Brain microvascular endothelial cell (primary cell): ENCODE measurements around the gene PSMB7.

Experiments used
- DNase-seq: peaks from one replicate; pipeline ENCODE4 v3.0.0-alpha.2; 2020
- H3K27ac ChIP-seq: fragments of 250-450 bp; sonication (Bioruptor Pico); 2 replicates; pipeline ENCODE4 v1.5.1; 2020; ENCODE audit warnings: mild to moderate bottlenecking, moderate library complexity
- H3K27me3 ChIP-seq: fragments of 250-450 bp; sonication (Bioruptor Pico); replicated peaks from 2 replicates; pipeline ENCODE4 v1.5.1; 2020; ENCODE audit warnings: mild to moderate bottlenecking
- H3K36me3 ChIP-seq: fragments of 250-450 bp; sonication (Bioruptor Pico); replicated peaks from 2 replicates; pipeline ENCODE4 v1.5.1; 2020; ENCODE audit warnings: mild to moderate bottlenecking
- H3K4me3 ChIP-seq: 2 replicates; pipeline ENCODE4 v1.5.1; 2011; ENCODE audit warnings: low read depth, mild to moderate bottlenecking, control low read depth, low read length, moderate library complexity
- in situ Hi-C: cut with HindIII; loops from 2 replicates; pipeline ENCODE4 v1.10.0; 2017; ENCODE audit warnings: low sequenced_read_pairs, low pct_ligation_motif_present
- TF ChIP-seq, protein P1 (sequence below): IDR thresholded peaks from 2 replicates; pipeline ENCODE4 v1.5.1; 2011; ENCODE audit warnings: low read depth, mild to moderate bottlenecking, moderate library complexity, low read length, control low read depth, inconsistent platforms; ENCODE audit errors: missing control alignments

PSMB7 gene

DNA sequence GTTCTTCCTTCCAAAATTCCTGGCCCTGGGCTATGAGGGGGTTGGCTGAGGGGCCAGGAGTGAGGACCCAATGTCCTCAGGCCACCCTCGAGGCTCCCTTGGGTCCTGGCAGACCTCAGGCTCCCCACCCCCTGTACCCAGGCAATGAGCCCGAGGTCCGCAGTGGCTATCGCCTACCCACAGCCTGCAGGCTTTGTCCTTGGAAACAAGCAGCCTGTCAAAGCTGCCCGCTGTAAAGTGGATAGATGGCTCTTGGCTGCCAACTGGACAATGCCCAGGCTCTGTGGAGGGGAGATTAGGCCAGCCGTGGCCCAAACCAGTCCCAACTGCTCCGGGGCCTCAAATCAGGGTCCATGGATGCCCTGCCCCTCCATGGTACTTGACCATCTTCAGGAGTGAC lies 32.8 kb upstream of the PSMB7 start:
- in situ Hi-C loops, result no loop called here
- Histone ChIP-seq H3K27ac (no peak overlapping the region), H3K27me3 (peaks cover 24% of the 10 kb centered on the region), H3K4me3 (no peak overlapping the region), H3K36me3 (no peaks in the 10 kb centered on the region)
- TF ChIP-seq, protein P1, sequence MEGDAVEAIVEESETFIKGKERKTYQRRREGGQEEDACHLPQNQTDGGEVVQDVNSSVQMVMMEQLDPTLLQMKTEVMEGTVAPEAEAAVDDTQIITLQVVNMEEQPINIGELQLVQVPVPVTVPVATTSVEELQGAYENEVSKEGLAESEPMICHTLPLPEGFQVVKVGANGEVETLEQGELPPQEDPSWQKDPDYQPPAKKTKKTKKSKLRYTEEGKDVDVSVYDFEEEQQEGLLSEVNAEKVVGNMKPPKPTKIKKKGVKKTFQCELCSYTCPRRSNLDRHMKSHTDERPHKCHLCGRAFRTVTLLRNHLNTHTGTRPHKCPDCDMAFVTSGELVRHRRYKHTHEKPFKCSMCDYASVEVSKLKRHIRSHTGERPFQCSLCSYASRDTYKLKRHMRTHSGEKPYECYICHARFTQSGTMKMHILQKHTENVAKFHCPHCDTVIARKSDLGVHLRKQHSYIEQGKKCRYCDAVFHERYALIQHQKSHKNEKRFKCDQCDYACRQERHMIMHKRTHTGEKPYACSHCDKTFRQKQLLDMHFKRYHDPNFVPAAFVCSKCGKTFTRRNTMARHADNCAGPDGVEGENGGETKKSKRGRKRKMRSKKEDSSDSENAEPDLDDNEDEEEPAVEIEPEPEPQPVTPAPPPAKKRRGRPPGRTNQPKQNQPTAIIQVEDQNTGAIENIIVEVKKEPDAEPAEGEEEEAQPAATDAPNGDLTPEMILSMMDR, result no peak
- no peak for DNase-seq

DNA sequence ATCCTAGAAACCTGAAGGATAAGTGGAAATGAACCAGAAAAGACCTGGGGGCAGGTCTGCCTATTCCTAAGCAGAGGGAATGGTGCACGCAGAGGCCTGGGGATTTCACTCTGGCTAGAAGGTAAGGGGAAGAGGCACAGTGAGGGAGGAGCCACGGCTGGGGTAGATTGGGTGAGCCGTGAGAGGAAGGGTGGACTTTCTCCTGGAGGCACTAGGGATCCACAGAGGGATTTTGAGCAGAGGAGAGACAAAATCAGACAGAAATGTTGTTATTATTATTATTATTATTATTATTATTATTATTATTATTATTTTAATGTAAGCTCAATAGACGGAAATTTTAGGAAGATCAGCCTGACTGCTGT lies 32.0 kb upstream of the PSMB7 start:
- TF ChIP-seq, protein P1, result no peak
- H3K27ac ChIP-seq, result no peak overlapping the region
- H3K36me3 ChIP-seq, result no peaks in the 10 kb centered on the region
- DNase-seq, result no peak
- H3K27me3 ChIP-seq, result peaks cover 16% of the 10 kb centered on the region
- H3K4me3 ChIP-seq, result no peak overlapping the region
- in situ Hi-C loops, result no loop called here

DNA sequence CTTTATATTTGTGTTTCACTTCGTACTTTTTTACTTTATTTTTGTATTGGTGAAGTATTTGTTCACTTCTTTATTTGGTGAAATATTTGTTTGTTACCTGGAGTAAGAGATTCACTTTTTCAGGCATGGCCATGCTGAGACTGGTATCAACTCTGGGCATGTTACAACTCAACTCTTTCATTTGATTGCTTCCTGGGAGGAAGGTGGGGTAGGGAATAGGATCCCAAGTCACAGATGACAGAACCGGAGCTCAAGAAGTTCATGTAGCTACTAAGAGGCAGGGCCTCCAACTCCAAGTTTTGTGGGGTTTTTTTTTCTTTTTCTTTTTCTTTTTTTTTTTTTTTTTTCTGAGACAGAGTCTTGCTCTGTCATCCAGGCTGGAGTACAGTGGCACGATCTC lies 28.9 kb upstream of the PSMB7 start:
- Histone ChIP-seq H3K4me3 (no peak overlapping the region), H3K36me3 (no peaks in the 10 kb centered on the region), H3K27me3 (no peaks in the 10 kb centered on the region), H3K27ac (no peak overlapping the region)
- TF ChIP-seq, protein P1, result no peak
- in situ Hi-C loops, result no loop called here
- no peak for DNase-seq

DNA sequence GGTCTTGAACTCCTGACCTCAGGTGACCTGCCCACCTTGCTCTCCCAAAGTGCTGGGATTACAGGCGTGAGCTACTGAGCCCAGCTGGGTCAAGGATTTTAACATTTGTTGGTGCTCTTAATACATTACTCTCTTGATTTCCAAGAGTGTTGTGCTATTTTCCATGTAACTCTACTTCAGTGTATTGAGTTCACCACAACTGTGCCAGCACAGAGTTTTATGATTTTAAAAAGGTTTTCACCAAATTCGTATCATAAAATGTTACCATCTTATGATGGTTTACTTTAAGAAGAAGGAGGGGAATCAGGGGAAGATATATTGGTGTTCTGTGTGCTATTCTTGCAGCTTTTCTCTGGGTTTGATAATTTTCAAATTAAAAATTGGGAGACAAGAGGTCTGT lies 28.4 kb upstream of the PSMB7 start:
- no peak overlapping the region for H3K4me3 ChIP-seq
- in situ Hi-C loops, result no loop called here
- TF ChIP-seq, protein P1, result no peak
- DNase-seq, result no peak
- no peak overlapping the region for H3K27ac ChIP-seq
- H3K36me3 ChIP-seq, result no peaks in the 10 kb centered on the region
- no peaks in the 10 kb centered on the region for H3K27me3 ChIP-seq

DNA sequence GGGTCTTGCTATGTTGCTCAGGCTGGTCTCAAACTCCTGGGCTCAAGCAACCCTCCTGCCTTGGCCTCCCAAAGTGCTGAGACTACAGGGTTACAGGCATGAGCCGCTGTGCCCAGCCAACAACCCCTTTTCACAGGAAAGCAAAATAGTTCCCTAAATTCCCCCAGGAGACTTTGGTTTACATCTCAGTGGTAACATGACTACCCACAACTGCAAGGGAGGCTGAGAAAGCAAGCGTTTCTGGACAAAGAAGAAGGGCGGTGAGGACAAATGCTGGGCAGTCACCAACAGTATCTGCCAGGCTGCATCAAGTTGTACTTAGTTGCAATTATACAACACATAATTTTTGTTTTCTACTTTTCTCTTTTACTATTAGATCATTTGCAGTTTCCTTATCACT lies 27.6 kb upstream of the PSMB7 start:
- Histone ChIP-seq H3K4me3 (no peak overlapping the region), H3K36me3 (no peaks in the 10 kb centered on the region), H3K27ac (no peak overlapping the region), H3K27me3 (no peaks in the 10 kb centered on the region)
- TF ChIP-seq, protein P1, result no peak
- in situ Hi-C loops, result no loop called here
- DNase-seq, result no peak

DNA sequence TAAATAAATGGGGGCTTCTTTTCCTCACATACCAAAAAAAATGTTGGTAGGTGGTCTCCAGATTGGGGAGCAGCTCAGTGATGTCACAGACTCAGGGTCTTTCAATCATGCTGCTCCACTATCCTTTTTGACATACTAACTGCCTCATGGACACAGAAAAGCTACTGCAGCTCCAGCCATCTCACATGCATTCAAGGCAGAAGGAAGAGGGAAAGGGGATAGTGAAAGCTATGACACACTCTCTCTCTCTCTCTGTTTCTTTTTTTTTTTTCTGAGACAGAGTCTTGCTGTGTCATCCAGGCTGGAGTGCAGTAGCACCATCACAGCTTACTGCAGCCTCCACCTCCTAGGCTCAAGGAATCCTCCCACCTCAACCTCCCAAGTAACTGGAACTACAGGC lies 27.1 kb upstream of the PSMB7 start:
- TF ChIP-seq, protein P1, result no peak
- DNase-seq, result no peak
- H3K27me3 ChIP-seq, result no peaks in the 10 kb centered on the region

More for the DNA sequence above, 27.1 kb upstream of the PSMB7 start:
- H3K27ac ChIP-seq, result no peak overlapping the region
- H3K36me3 ChIP-seq, result no peaks in the 10 kb centered on the region
- in situ Hi-C loops, result no loop called here
- no peak overlapping the region for H3K4me3 ChIP-seq
